VCaP (cell line): ENCODE results near the gene MICU1.
"Not testable (repeated sequence)": the region's sequence is repeated elsewhere in the genome, so short reads cannot be mapped to it uniquely, and the experiment has no call there.

Source experiments
- H3K27ac ChIP-seq: fragments of 450-650 bp; 2 replicates; pipeline ENCODE4 v1.5.1; 2017
- TF ChIP-seq, protein P1 (sequence below): fragments of 450-650 bp; conservative IDR thresholded peaks from 2 replicates; pipeline ENCODE4 v1.5.1; 2017; ENCODE audit warnings: mild to moderate bottlenecking, moderate library complexity

Gene MICU1

DNA sequence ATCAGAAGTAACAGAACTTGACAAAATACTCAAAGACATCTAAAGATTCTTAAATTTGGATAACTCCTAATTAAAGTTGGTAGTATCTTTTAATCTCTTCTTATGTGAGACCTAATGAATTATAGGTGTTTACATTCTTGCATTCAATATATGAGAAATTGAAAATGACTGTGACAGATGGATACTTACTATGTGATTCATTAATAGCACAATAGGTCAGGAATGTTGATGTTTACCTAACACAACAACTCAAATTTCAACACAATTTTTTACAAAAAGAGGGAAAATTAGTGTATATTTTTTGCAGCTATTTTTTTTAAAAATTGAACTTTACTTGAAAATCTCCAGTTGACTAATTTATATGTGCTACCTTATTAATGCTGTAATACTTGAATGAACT lies 34.3 kb upstream of the MICU1 start:
- no peak overlapping the region for H3K27ac ChIP-seq

DNA sequence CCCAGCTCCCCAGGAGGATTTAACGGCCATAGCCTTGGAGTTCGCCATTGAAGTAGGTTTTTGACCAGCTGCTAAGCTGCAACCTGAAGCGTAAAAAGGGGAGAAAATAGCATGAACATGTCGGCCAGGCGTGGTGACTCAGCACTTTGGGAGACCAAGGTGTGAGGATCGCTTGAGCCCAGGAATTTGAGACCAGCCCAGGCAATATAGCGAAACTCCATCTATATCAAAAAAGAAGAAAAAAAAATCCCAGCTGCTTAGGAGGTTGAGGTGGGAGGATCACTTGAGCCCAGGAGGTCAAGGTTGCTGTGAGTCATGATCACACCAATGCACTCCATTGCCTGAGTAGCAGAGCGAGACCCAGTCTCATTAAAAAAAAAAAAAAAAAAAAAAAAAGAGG lies 33.8 kb upstream of the MICU1 start:
- TF ChIP-seq, protein P1, sequence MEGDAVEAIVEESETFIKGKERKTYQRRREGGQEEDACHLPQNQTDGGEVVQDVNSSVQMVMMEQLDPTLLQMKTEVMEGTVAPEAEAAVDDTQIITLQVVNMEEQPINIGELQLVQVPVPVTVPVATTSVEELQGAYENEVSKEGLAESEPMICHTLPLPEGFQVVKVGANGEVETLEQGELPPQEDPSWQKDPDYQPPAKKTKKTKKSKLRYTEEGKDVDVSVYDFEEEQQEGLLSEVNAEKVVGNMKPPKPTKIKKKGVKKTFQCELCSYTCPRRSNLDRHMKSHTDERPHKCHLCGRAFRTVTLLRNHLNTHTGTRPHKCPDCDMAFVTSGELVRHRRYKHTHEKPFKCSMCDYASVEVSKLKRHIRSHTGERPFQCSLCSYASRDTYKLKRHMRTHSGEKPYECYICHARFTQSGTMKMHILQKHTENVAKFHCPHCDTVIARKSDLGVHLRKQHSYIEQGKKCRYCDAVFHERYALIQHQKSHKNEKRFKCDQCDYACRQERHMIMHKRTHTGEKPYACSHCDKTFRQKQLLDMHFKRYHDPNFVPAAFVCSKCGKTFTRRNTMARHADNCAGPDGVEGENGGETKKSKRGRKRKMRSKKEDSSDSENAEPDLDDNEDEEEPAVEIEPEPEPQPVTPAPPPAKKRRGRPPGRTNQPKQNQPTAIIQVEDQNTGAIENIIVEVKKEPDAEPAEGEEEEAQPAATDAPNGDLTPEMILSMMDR, result no peak
- H3K27ac ChIP-seq, result no peak overlapping the region

More for the DNA sequence above, 34.3 kb upstream of the MICU1 start:
- TF ChIP-seq, protein P1, result no peak

DNA sequence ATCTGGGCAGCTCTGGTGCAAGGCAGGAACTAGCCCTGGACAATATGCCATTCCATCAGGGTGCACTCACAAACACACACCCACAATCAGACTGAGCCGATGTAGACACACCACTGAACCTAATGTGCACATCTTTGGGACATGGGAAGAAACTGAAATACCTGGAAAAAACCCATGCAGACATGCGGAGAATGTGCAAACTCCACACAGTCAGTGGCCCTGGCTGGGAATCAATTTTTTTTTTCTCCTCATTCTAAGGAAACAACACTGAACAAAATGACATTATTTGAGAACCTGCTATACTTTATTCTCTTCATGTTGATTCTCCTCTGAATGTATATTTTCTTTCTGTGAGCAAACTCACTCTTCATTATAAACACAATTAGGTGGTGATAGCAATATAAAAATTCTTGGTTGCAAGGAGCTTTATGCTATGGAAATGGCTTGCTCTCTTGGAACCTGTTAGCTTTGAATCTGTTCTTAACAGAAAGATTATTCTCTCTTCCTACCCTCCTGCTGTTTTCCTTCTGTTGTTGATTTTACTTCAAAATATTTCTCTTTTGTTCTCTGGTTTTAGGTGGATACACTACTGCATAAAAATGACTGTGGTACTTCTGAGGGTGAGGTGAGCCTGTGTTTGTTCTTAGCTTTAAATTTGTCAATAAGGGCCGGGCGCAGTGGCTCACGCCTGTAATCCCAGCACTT lies 33.0 kb upstream of the MICU1 start:
- H3K27ac ChIP-seq, result no peak overlapping the region
- TF ChIP-seq, protein P1, result no peak

DNA sequence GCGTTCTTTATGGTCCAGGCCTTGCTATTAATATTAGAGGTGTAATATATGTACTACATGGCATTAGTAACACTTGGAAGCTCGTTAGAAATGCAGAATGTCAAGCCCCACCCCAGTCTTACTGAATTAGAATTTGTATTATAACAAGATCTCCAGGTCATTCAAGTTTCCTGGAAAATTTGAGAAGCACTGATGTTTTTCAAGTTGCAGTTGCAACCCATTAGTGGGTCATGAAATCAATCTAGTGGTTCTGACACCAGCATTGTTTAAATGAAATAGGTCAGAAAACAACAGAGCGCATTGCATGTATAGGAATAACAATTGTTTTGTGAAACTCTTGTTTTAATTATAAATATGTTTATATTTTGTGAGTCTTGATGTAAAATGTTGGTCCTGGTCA lies 28.8 kb upstream of the MICU1 start:
- H3K27ac ChIP-seq, result no peak overlapping the region
- TF ChIP-seq, protein P1, result no peak

DNA sequence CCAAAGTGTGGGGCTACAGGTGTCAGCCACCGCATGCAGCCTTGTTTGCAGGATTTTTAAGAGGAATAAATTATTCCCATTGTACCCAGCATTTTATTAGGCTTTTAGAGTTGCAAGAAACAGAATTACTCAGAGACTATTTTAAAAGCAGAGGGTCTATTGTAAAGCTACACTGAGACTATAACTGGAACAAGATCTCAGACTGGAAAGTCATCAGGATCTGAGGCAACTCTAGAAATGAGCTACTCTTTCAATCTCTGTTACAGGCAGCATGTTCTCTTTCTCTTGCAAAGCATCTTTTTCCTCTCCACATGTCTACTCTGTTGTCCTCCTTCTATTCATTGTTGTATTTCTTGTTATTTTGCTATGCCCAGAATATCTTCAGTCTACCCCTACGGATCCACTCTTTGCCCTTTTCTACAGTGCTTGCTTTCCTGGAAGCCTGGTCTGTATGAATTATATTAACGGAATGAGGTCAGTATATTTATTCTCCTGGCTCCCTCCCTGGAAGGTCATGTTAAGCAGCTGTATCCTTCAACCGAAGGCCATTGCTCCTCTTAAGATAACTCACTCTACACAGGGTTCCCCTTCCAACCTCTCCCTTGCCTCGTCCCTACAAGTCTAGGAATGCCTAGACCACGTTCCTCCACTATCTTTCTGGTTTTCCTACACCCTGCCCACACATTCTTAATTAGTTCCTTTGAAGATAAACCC lies 27.7 kb upstream of the MICU1 start:
- H3K27ac ChIP-seq, result no peak overlapping the region
- TF ChIP-seq, protein P1, result no peak

DNA sequence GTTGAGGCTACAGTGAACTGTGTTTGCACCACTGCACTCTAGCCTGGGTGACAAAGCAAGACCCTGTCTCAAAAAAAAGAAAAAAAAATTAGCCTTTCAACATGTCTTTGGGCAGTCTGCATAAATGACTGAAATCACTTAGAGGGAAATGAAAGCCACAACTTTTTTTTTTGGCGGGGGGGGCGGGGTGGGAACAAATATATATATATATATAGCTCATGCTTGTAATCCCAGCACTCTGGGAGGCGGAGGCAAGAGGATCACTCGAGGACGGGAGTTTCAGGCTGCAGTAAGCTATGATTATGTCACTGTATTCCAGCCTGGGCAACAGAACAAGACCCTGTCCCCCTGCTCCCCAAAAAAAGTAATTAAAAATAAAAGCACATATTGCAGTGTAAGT lies 23.4 kb upstream of the MICU1 start:
- TF ChIP-seq, protein P1, result no peak
- H3K27ac ChIP-seq, result no peak overlapping the region

DNA sequence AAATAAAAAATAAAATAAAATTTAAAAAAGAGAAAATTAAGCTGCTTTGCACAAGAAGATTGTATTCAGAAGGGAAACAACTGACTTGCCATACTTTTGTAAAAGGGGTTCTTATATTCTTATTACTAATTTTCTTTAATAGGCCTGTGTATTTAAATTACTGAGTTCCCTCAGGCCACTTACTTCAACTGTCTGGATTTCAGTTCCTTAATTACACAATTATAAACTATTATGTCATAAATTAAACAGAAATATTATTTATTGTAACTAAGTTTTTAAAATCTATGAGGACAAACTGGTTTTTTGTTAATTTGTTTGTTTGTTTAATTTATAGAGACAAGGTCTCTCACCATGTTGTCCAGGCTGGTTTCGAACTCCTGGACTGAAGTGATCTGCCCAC lies 22.4 kb upstream of the MICU1 start:
- no peak overlapping the region for H3K27ac ChIP-seq
- TF ChIP-seq, protein P1, result no peak

DNA sequence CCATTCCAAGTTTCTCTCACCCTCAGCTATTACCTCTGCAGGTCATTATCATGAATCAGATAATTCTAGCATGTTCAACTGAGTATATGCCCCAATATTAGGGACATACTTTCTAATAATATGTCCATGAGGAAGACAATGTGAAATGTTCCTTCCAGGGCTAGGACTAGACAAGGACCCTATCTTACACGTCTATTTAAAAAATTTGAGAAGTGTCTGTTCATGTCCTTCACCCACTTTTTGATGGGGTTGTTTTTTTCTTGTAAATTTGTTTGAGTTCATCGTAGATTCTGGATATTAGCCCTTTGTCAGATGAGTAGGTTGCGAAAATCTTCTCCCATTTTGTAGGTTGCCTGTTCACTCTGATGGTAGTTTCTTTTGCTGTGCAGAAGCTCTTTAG lies 21.1 kb upstream of the MICU1 start:
- not testable (repeated sequence) for H3K27ac ChIP-seq
